ENCODE measurements around the gene ENPP1. TPM values are rescaled to one million over a fixed set of nuclear protein-coding genes. Genes with fewer than 3 reads are reported as not detected.

Gene ENPP1
- polyA plus RNA-seq, 10 donors = 10.7 to 22.5 (median 15.7) TPM

Other genes with a start within 250 kb of the ENPP1 start
- gene ARG1, start 234.8 kb upstream of the ENPP1 start, polyA plus RNA-seq (ENCODE audit: insufficient read length in 10 of 10) = 1 to 10 TPM in 2 of 10 donors, under 1 TPM in 8; 0.28 to 1.5 (median 0.66) TPM
- 10 to 100 TPM; 16.8 to 35.2 (median 24.7) TPM for gene MED23, start 179.8 kb upstream of the ENPP1 start, polyA plus RNA-seq (ENCODE audit: insufficient read length in 10 of 10)
- under 1 TPM; 0.13 to 0.71 (median 0.28) TPM for gene ENPP3, start 170.7 kb upstream of the ENPP1 start, polyA plus RNA-seq (ENCODE audit: insufficient read length in 10 of 10)
- under 1 TPM in 2 of 10 donors, not detected in 8; 0.26 to 0.45 TPM for gene OR2A4, start 106.6 kb upstream of the ENPP1 start, polyA plus RNA-seq (ENCODE audit: insufficient read length in 10 of 10)
- not detected for gene CTAGE9, start 97.0 kb upstream of the ENPP1 start, polyA plus RNA-seq (ENCODE audit: insufficient read length in 10 of 10)
- 10 to 100 TPM; 27.2 to 83.4 (median 51.1) TPM for gene CCN2, start 143.4 kb downstream of the ENPP1 start, polyA plus RNA-seq (ENCODE audit: insufficient read length in 10 of 10)